Upper lobe of left lung (tissue), 6 donors: ENCODE results near the gene SPX. TPM values are rescaled to one million over a fixed set of nuclear protein-coding genes. Genes with fewer than 3 reads are reported as not detected.
A peak's percentile ranks its signal among the peaks of the same experiment; 100 is the strongest.

Source experiments
- ATAC-seq, 2 donors: fragments of 200-7000 bp; cut with Tn5 transposase; one replicate each; pipeline ENCODE4 v1.9.1; 2022; ENCODE audit warnings: mild to moderate bottlenecking in 2 of 2, moderate library complexity in 2 of 2; ENCODE audit not compliant: low FRiP score in 2 of 2
- DNase-seq, 2 donors: peaks; one replicate each; pipeline ENCODE4 v3.0.0-alpha.2; 2019 to 2020
- H3K27ac ChIP-seq, 4 donors: fragments of 200-600 bp; sonication (generic); one replicate each; pipeline ENCODE4 v1.5.1; 2016 to 2019
- H3K27me3 ChIP-seq, 4 donors: fragments of 200-600 bp; sonication (generic); one replicate each; pipeline ENCODE4 v1.5.1; 2017 to 2019
- H3K36me3 ChIP-seq, 4 donors: fragments of 200-600 bp; sonication (generic); one replicate each; pipeline ENCODE4 v1.5.1; 2016 to 2019
- H3K4me1 ChIP-seq, 4 donors: fragments of 200-600 bp; sonication (generic); one replicate each; pipeline ENCODE4 v1.5.1; 2018 to 2019
- H3K4me3 ChIP-seq, 4 donors: fragments of 200-600 bp; sonication (generic); one replicate each; pipeline ENCODE4 v1.5.1; 2017 to 2019; ENCODE audit warnings: mild to moderate bottlenecking in 2 of 4, moderate library complexity in 1 of 4
- H3K9me3 ChIP-seq, 4 donors: fragments of 200-600 bp; sonication (generic); one replicate each; pipeline ENCODE4 v1.5.1; 2018 to 2019
- CTCF ChIP-seq, 6 experiments: fragments of 450-650 bp in 4 of 6; fragments of 200-600 bp in 2 of 6; sonication (generic) in 2 of 6; IDR thresholded peaks; one replicate each; pipeline ENCODE4 v1.5.1; 2016 to 2019; ENCODE audit warnings: antibody characterized with exemption in 6 of 6
- EP300 ChIP-seq, 4 donors: sonication (generic); formaldehyde crosslinking; IDR thresholded peaks; one replicate each; pipeline ENCODE4 v1.5.1; 2017; ENCODE audit warnings: antibody characterized with exemption in 4 of 4, control low read depth in 2 of 4
- POLR2A ChIP-seq, 4 donors: fragments of 450-650 bp; IDR thresholded peaks; one replicate each; pipeline ENCODE4 v1.5.1; 2016 to 2017; ENCODE audit warnings: antibody characterized with exemption in 4 of 4, mild to moderate bottlenecking in 2 of 4
- POLR2AphosphoS5 ChIP-seq, 2 donors: sonication (generic); formaldehyde crosslinking; IDR thresholded peaks; one replicate each; pipeline ENCODE4 v1.5.1; 2017; ENCODE audit warnings: antibody characterized with exemption in 2 of 2
- WGBS, 2 donors: methylation state at CpG; one replicate each; pipeline ENCODE4 v1.1.5; 2017 to 2018; 5-methylcytosine and 5-hydroxymethylcytosine counted together
- total RNA-seq, 6 donors: library from RNA; depleted of rRNA in 4 of 6; stranded (reverse); fragments of >200 nt in 4 of 6; gene quantifications; one replicate each; pipeline versions ENCODE4 v1.1.0 to v1.2.1, GENCODE V29; 2016 to 2021
- donor health status: DM: no; HTN: no; CAD: no; lungs with moderate emphysema.
- donor health status: DM: no; HTN: yes; CAD: no; lungs with severe emphysema.

SPX gene
- total RNA-seq, 6 donors from 2014 or later: 0.40 to 1.2 (median 0.88) TPM; not detected in 2

GRCh38 chr12:21547437-21547836 lies 21.3 kb downstream of the SPX start:
- ATAC-seq (no peak), DNase-seq (no peak)
- Histone ChIP-seq H3K9me3 (no peaks in the 10 kb centered on the region), H3K36me3 (no peaks in the 10 kb centered on the region), H3K27me3 (no peaks in the 10 kb centered on the region), H3K4me1 (no peaks in the 10 kb centered on the region), H3K4me3 (no peak overlapping the region), H3K27ac (no peak overlapping the region)
- no peak for TF ChIP-seq POLR2A (IDR thresholded peaks at IDR 0.05)
- TF ChIP-seq EP300 (IDR thresholded peaks at IDR 0.05): no peak
- no peak for TF ChIP-seq CTCF (IDR thresholded peaks at IDR 0.05)
- TF ChIP-seq POLR2AphosphoS5 (IDR thresholded peaks at IDR 0.05): no peak
- 63 to 76% methylated on average over 1 of the region's 1 CpG for WGBS, 2 donors

- no peaks in the 10 kb centered on the region for H3K27me3 ChIP-seq
- peak overlapping the region; percentile 3 to 58 (median 34) for H3K27ac ChIP-seq
- no peak for TF ChIP-seq EP300 (IDR thresholded peaks at IDR 0.05)
- no peak for TF ChIP-seq CTCF (IDR thresholded peaks at IDR 0.05)
- no peak for TF ChIP-seq POLR2A (IDR thresholded peaks at IDR 0.05)
- TF ChIP-seq POLR2AphosphoS5 (IDR thresholded peaks at IDR 0.05): no peak
- ATAC-seq (no peak), DNase-seq (no peak)
- H3K9me3 ChIP-seq: no peaks in the 10 kb centered on the region
- no peaks in the 10 kb centered on the region for H3K4me1 ChIP-seq
- 43 to 46% methylated on average over 4 of the region's 4 CpGs for WGBS, 2 donors
- no peak overlapping the region for H3K4me3 ChIP-seq
- no peaks in the 10 kb centered on the region for H3K36me3 ChIP-seq
Measured at GRCh38 chr12:21551841-21552465, 25.9 kb downstream of the SPX start.

- ATAC-seq: no peak
- 65 to 80% methylated on average over 6 of the region's 6 CpGs for WGBS, 2 donors
- H3K27me3 ChIP-seq: no peaks in the 10 kb centered on the region
Measured at GRCh38 chr12:21552635-21553328, 26.7 kb downstream of the SPX start.

GRCh38 chr12:21553329-21553675 lies 27.2 kb downstream of the SPX start:
- Histone ChIP-seq H3K4me3 (no peak overlapping the region), H3K9me3 (no peaks in the 10 kb centered on the region), H3K36me3 (no peaks in the 10 kb centered on the region), H3K27me3 (no peaks in the 10 kb centered on the region), H3K27ac (no peak overlapping the region), H3K4me1 (no peaks in the 10 kb centered on the region)
- DNase-seq (no peak), ATAC-seq (no peak)
- TF ChIP-seq CTCF (IDR thresholded peaks at IDR 0.05) (no peak), POLR2A (IDR thresholded peaks at IDR 0.05) (no peak), EP300 (IDR thresholded peaks at IDR 0.05) (no peak), POLR2AphosphoS5 (IDR thresholded peaks at IDR 0.05) (no peak)

More at GRCh38 chr12:21552635-21553328, 26.7 kb downstream of the SPX start:
- Histone ChIP-seq H3K4me3 (no peak overlapping the region), H3K4me1 (no peaks in the 10 kb centered on the region), H3K36me3 (no peaks in the 10 kb centered on the region), H3K27ac (peak overlapping the region in 1 of 4 donors; percentile 58), H3K9me3 (no peaks in the 10 kb centered on the region)
- TF ChIP-seq CTCF (IDR thresholded peaks at IDR 0.05) (no peak), POLR2A (IDR thresholded peaks at IDR 0.05) (no peak), EP300 (IDR thresholded peaks at IDR 0.05) (no peak), POLR2AphosphoS5 (IDR thresholded peaks at IDR 0.05) (no peak)
- DNase-seq: no peak
